ENCODE results near the gene ACCS.

Gene ACCS

DNA sequence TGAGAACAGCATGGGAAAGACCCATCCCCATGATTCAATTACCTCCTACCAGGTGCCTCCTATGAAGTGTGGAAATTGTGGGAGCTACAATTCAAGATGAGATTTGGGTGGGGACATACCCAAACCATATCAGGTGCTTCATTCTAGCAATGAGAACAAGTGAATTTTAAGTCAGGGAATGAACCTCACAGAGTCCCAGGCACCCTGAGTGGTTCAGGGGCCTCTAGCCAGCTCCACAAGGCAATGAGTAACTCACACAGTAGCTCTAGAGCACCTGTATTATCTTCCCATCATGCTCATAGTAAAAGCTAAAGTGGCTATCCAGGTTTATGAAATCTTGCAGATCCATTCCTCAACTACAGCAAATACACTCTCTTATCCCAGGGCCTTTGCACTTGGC, 31.4 kb upstream of the ACCS start:
- TF ChIP-seq, protein P1, sequence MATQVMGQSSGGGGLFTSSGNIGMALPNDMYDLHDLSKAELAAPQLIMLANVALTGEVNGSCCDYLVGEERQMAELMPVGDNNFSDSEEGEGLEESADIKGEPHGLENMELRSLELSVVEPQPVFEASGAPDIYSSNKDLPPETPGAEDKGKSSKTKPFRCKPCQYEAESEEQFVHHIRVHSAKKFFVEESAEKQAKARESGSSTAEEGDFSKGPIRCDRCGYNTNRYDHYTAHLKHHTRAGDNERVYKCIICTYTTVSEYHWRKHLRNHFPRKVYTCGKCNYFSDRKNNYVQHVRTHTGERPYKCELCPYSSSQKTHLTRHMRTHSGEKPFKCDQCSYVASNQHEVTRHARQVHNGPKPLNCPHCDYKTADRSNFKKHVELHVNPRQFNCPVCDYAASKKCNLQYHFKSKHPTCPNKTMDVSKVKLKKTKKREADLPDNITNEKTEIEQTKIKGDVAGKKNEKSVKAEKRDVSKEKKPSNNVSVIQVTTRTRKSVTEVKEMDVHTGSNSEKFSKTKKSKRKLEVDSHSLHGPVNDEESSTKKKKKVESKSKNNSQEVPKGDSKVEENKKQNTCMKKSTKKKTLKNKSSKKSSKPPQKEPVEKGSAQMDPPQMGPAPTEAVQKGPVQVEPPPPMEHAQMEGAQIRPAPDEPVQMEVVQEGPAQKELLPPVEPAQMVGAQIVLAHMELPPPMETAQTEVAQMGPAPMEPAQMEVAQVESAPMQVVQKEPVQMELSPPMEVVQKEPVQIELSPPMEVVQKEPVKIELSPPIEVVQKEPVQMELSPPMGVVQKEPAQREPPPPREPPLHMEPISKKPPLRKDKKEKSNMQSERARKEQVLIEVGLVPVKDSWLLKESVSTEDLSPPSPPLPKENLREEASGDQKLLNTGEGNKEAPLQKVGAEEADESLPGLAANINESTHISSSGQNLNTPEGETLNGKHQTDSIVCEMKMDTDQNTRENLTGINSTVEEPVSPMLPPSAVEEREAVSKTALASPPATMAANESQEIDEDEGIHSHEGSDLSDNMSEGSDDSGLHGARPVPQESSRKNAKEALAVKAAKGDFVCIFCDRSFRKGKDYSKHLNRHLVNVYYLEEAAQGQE (IDR thresholded peaks at IDR 0.05; ENCODE audit: insufficient read depth in 1 of 2, low read depth in 2 of 2, low read length in 2 of 2): no peak
- TF ChIP-seq SIN3A (IDR thresholded peaks at IDR 0.05; ENCODE audit: borderline replicate concordance, insufficient read depth, low read length): no peak
- TF ChIP-seq POLR2AphosphoS5 (IDR thresholded peaks at IDR 0.05; ENCODE audit: low read depth, low read length): no peak
- no peak for TF ChIP-seq FOXP2 (optimal IDR thresholded peaks at IDR 0.05; ENCODE audit: borderline replicate concordance, extremely low read depth, extremely low read length, insufficient read depth)
- TF ChIP-seq TAF1 (IDR thresholded peaks at IDR 0.05; ENCODE audit: borderline replicate concordance, insufficient read depth, low read length): no peak

DNA sequence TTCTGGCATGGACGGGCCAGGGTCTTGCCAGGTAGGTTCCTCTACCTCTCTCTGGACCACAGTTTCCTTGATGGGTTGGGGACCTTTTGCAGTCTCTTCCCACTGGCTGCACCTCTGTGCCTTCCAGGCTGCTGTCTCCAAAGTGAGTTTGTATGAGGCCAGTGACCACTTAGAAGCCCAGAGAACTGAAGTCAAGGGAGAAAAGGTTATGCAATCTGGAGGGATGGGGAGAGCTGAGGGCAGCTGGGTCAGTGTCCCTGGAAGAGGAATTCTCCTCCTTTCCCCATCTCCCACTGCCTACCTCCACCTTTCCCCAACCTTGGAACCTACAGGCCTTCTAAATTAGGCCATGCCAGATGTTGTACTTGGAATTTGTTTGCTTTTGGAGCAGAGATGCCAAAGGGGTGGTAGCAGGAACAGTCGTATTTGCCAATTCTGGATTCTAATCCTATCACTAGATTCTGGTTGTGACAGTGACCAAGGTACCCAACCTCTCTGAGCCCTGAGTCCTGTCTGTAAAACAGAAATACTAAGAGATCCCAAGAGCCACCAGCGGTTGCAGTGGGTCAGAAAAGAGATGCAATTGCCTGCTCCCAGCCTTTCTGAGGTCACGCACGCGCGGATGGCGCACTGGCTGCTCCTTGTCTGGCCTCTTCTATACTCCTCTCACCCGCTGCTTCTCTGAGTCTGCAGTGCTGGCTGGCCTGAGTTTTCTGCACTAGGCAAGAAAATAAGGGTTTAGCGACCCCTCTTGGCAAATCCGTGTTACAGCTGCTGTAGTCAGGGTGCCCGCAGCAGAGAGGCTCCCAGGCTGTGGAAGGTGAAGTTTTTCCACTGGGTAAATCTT, 29.0 kb upstream of the ACCS start:
- no peak for TF ChIP-seq POLR2AphosphoS5 (IDR thresholded peaks at IDR 0.05; ENCODE audit: low read depth, low read length)
- TF ChIP-seq, protein P1 (IDR thresholded peaks at IDR 0.05; ENCODE audit: insufficient read depth in 1 of 2, low read depth in 2 of 2, low read length in 2 of 2): no peak
- no peak for TF ChIP-seq SIN3A (IDR thresholded peaks at IDR 0.05; ENCODE audit: borderline replicate concordance, insufficient read depth, low read length)
- no peak for TF ChIP-seq FOXP2 (optimal IDR thresholded peaks at IDR 0.05; ENCODE audit: borderline replicate concordance, extremely low read depth, extremely low read length, insufficient read depth)
- TF ChIP-seq TAF1 (IDR thresholded peaks at IDR 0.05; ENCODE audit: borderline replicate concordance, insufficient read depth, low read length): no peak

DNA sequence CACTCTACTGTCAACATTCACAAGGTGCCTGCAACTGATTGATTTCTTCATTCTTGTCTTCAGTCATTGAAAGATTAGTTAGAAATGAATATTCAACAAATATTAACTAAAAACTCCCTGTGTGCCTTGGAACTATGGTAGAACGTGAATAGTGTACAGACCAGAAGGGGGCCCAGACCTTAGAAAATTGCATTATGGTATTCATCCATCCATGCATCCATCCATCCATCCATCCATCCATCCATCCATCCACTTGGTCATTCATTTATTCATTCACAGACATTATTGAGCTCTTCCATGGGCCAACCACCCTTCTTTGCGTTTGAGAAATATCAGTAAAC, 28.4 kb upstream of the ACCS start:
- TF ChIP-seq FOXP2 (optimal IDR thresholded peaks at IDR 0.05; ENCODE audit: borderline replicate concordance, extremely low read depth, extremely low read length, insufficient read depth) (no peak), SIN3A (IDR thresholded peaks at IDR 0.05; ENCODE audit: borderline replicate concordance, insufficient read depth, low read length) (no peak), POLR2AphosphoS5 (IDR thresholded peaks at IDR 0.05; ENCODE audit: low read depth, low read length) (no peak), TAF1 (IDR thresholded peaks at IDR 0.05; ENCODE audit: borderline replicate concordance, insufficient read depth, low read length) (no peak)
- TF ChIP-seq, protein P1 (IDR thresholded peaks at IDR 0.05; ENCODE audit: insufficient read depth in 1 of 2, low read depth in 2 of 2, low read length in 2 of 2): no peak

DNA sequence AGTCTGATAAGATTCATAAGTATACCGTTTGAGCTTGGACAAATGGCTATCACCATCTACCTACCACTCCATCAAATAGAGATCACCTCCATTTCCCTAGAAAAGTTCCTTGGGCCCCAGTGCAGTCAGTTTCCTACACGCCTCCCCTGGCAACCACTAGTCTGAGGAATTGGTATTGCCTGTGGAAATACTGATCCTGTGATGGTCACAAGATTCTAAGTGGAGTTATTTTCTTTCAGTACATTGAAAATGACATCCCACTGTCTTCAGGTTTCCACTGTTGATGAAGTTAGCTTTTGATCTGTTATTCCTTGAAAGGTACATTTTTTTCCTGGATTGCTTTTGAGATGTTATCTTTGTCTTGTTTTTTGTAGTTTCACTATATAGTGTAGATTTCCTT, 22.9 kb upstream of the ACCS start:
- no peak for TF ChIP-seq POLR2AphosphoS5 (IDR thresholded peaks at IDR 0.05; ENCODE audit: low read depth, low read length)
- TF ChIP-seq FOXP2 (optimal IDR thresholded peaks at IDR 0.05; ENCODE audit: borderline replicate concordance, extremely low read depth, extremely low read length, insufficient read depth): no peak
- TF ChIP-seq TAF1 (IDR thresholded peaks at IDR 0.05; ENCODE audit: borderline replicate concordance, insufficient read depth, low read length): no peak
- TF ChIP-seq SIN3A (IDR thresholded peaks at IDR 0.05; ENCODE audit: borderline replicate concordance, insufficient read depth, low read length): no peak
- TF ChIP-seq, protein P1 (IDR thresholded peaks at IDR 0.05; ENCODE audit: insufficient read depth in 1 of 2, low read depth in 2 of 2, low read length in 2 of 2): no peak
